Psoas muscle (tissue), 8 donors: ENCODE results near the gene HNRNPA0. TPM values are rescaled to one million over a fixed set of nuclear protein-coding genes. Genes with fewer than 3 reads are reported as not detected.

ENCODE experiments used
- ATAC-seq, 4 donors: fragments of 200-7000 bp; cut with Tn5 transposase; one replicate each; pipeline ENCODE4 v1.9.1; 2020; ENCODE audit warnings: moderate library complexity in 3 of 4, mild to moderate bottlenecking in 2 of 4
- DNase-seq, 2 donors: peaks; one replicate each; pipeline ENCODE4 v3.0.0-alpha.2; 2020
- H3K27ac ChIP-seq: fragments of 200-600 bp; one replicate; pipeline ENCODE4 v1.8.0; 2022
- H3K27me3 ChIP-seq, 3 donors: fragments of 200-600 bp in 1 of 3; one replicate each; pipeline versions ENCODE4 v1.6.1 to v1.8.0; 2013 to 2022; ENCODE audit warnings: low read length in 2 of 3, mild to moderate bottlenecking in 2 of 3, moderate library complexity in 1 of 3; ENCODE audit not compliant: insufficient read depth in 3 of 3
- H3K36me3 ChIP-seq, 2 donors: fragments of 200-600 bp in 1 of 2; one replicate each; pipeline versions ENCODE4 v1.6.1 to v1.8.0; 2013 to 2022; ENCODE audit warnings: low read depth in 1 of 2, mild to moderate bottlenecking in 1 of 2, moderate library complexity in 1 of 2; ENCODE audit not compliant: insufficient read depth in 1 of 2
- H3K4me1 ChIP-seq: fragments of 200-600 bp; one replicate; pipeline ENCODE4 v1.8.0; 2022
- H3K4me3 ChIP-seq: fragments of 200-600 bp; one replicate; pipeline ENCODE4 v1.8.0; 2022; ENCODE audit warnings: mild to moderate bottlenecking
- H3K9me3 ChIP-seq: fragments of 200-600 bp; one replicate; pipeline ENCODE4 v1.8.0; 2022
- WGBS, 3 donors: extraction: QIAGEN DNeasy Blood & Tissue Kit; methylation state at CpG; one replicate each; pipeline versions ENCODE4 v1.1.6 to v1.1.7; 2013; 5-methylcytosine and 5-hydroxymethylcytosine counted together
- intact Hi-C, 2 donors: fragments of 100-400 bp; cut with DNase I; formaldehyde crosslinking; loops; one replicate each; pipeline versions ENCODE4 v1.11.0 to v1.14.2; 2022
- polyA plus RNA-seq, 3 donors: library from polyadenylated mRNA; stranded (reverse); fragments of 200-250 nt; gene quantifications; one replicate each; pipeline ENCODE4 v1.2.3, GENCODE V29; 2013
- total RNA-seq, 4 donors: library from RNA; stranded (reverse); fragmentation: NEBNext Ultra II Directional in 2 of 4; extraction: Animal tissue kit (Norgen Biotek cat#: 25700) in 2 of 4; gene quantifications; one replicate each; pipeline versions ENCODE4 v1.2.1 to v1.2.4, GENCODE V29; 2021 to 2023
- TF ChIP-seq, protein P1 (sequence below): fragments of 200-600 bp; IDR thresholded peaks from one replicate; pipeline ENCODE4 v1.8.0; 2022; ENCODE audit warnings: antibody characterized with exemption
- donor health status: healthy with polysubstance abuse.
- donor health status: DM: no; HTN: no; CAD: no; lungs with moderate emphysema.
- donor health status: Bipolar disorder and iron deficiency.
- donor health status: healthy.
- donor health status: DM: yes; HTN: yes; CAD: no.
- donor health status: DM: no; HTN: no; CAD: no.
- donor health status: DM: no; HTN: no; CAD: no.
- donor health status: DM: yes; HTN: yes; CAD: no.

The HNRNPA0 gene
- total and polyA plus RNA-seq, 7 donors, result 11.5 to 19.2 (median 13.3) TPM

DNA sequence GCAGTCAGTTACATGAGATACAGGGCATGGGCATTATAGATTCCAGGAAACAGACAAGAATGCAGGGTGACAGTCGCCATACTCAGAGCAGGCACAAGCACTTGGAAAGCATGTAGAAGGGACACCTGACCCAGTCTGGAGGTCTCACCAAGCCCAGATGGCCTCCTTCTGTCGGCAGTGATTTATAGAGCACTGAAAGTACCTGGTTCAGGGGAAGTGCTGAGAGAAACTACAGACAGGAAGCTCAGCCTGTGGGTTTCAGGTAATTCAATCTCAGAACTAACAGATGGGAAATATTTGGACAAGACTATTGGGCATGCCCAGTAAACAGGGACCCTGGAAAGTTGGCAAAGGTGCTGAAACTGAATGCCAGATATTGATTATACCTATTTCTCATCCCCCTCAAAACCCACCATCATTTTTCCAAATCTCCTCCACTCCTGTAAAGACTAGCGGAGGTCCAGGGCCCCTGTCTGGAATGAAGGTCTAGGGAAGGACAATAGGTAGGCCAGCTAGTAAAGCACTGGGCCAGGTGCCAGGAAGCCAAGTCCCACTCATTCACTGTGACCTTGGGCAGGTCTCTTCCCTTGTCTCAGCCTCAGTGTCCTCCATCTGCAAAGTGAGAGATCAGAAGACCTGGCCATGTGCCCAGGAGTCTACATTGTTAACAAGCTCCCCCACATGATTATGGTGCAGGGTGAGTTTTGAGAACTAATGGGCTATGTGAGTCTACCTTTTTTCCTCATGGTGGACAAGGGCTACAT is 45.2 kb downstream of the HNRNPA0 start:
- WGBS, 3 donors, result 61 to 89% (median 66%) methylated on average over 3 of the region's 3 CpGs
- H3K36me3 ChIP-seq, result no peaks in the 10 kb centered on the region
- H3K27ac ChIP-seq, result no peak overlapping the region
- H3K4me3 ChIP-seq, result no peak overlapping the region
- TF ChIP-seq, protein P1, sequence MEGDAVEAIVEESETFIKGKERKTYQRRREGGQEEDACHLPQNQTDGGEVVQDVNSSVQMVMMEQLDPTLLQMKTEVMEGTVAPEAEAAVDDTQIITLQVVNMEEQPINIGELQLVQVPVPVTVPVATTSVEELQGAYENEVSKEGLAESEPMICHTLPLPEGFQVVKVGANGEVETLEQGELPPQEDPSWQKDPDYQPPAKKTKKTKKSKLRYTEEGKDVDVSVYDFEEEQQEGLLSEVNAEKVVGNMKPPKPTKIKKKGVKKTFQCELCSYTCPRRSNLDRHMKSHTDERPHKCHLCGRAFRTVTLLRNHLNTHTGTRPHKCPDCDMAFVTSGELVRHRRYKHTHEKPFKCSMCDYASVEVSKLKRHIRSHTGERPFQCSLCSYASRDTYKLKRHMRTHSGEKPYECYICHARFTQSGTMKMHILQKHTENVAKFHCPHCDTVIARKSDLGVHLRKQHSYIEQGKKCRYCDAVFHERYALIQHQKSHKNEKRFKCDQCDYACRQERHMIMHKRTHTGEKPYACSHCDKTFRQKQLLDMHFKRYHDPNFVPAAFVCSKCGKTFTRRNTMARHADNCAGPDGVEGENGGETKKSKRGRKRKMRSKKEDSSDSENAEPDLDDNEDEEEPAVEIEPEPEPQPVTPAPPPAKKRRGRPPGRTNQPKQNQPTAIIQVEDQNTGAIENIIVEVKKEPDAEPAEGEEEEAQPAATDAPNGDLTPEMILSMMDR, result no peak
- DNase-seq, result no peak
- peaks cover 11% of the 10 kb centered on the region for H3K9me3 ChIP-seq
- no peak for ATAC-seq
- H3K27me3 ChIP-seq, result no peaks in the 10 kb centered on the region
- intact Hi-C loops, result no loop called here
- H3K4me1 ChIP-seq, result no peaks in the 10 kb centered on the region

DNA sequence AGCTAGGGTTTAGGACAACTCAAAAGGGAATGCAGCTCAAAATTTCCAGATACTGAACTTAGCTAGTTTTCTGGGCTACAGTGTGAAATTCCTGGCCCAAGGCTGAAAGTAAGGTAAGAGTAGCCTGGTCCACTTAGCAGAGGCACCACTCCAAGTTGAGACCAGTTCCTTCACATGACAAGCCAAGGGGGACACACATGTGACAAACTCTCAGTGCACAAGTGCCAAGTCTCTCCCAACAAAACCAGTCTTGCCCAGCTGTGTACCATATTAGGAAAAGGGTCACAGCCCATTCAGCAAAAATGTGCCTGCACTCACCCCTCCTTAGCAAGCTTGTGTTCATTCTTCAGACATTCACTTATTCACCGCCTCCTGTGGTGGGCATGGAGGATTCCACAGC is 46.1 kb downstream of the HNRNPA0 start:
- Histone ChIP-seq H3K27ac (no peak overlapping the region), H3K27me3 (no peaks in the 10 kb centered on the region), H3K36me3 (no peaks in the 10 kb centered on the region), H3K4me1 (no peaks in the 10 kb centered on the region), H3K4me3 (no peak overlapping the region), H3K9me3 (peaks cover 4% of the 10 kb centered on the region)
- intact Hi-C loops, result no loop called here
- WGBS, 3 donors, result 88 to 100% (median 90%) methylated on average over 1 of the region's 1 CpG
- TF ChIP-seq, protein P1, result no peak
- ATAC-seq, result no peak
- DNase-seq, result no peak

- TF ChIP-seq, protein P1, result no peak
- no peak overlapping the region for H3K27ac ChIP-seq
- intact Hi-C loops, result no loop called here
- no peaks in the 10 kb centered on the region for H3K9me3 ChIP-seq
- no peaks in the 10 kb centered on the region for H3K36me3 ChIP-seq
- 75 to 82% (median 79%) methylated on average over 2 of the region's 2 CpGs for WGBS, 3 donors
- H3K4me1 ChIP-seq, result no peaks in the 10 kb centered on the region
- ATAC-seq (no peak), DNase-seq (no peak)
- no peaks in the 10 kb centered on the region for H3K27me3 ChIP-seq
- H3K4me3 ChIP-seq, result no peak overlapping the region
Measured at GRCh38 chr5:137706841-137707240, 47.3 kb downstream of the HNRNPA0 start.

GRCh38 chr5:137705106-137705505 is 49.1 kb downstream of the HNRNPA0 start:
- Histone ChIP-seq H3K27me3 (no peaks in the 10 kb centered on the region), H3K27ac (no peak overlapping the region), H3K4me1 (peaks cover 1% of the 10 kb centered on the region), H3K4me3 (no peak overlapping the region), H3K9me3 (no peaks in the 10 kb centered on the region), H3K36me3 (no peaks in the 10 kb centered on the region)
- intact Hi-C loops, result no loop called here
- ATAC-seq (no peak), DNase-seq (no peak)
- TF ChIP-seq, protein P1, result no peak

DNA sequence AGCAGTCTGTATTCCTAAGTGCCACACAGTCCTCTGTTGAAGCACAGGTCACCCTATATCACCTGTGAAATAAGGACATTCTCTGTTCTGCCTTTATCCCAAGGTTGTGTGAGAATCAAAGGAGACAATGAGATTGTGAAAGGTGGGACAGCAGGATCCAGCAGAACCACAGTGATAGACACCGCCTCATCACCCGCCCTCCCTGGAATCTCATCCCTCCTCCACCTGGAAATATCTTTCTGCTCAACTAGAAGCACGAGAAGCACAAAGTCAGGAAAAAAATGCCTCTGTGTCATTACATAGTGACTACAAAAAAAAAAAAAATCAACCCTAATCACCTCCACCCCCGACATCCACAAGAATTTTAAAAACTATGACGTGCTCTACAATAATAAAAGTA is 50.6 kb downstream of the HNRNPA0 start:
- no peak for ATAC-seq
- TF ChIP-seq, protein P1, result no peak
- H3K9me3 ChIP-seq, result no peaks in the 10 kb centered on the region
- no peaks in the 10 kb centered on the region for H3K36me3 ChIP-seq
- H3K27me3 ChIP-seq, result no peaks in the 10 kb centered on the region
- peaks cover 11% of the 10 kb centered on the region for H3K4me1 ChIP-seq
- WGBS, 3 donors, result 97 to 99% (median 99%) methylated on average over 5 of the region's 5 CpGs
- H3K27ac ChIP-seq, result no peak overlapping the region
- intact Hi-C loops, result no loop called here
- DNase-seq, result no peak
- H3K4me3 ChIP-seq, result no peak overlapping the region
